SK-N-SH (cell line): ENCODE results near the gene SEMA3F. TPM values are rescaled to one million over a fixed set of nuclear protein-coding genes. Genes with fewer than 3 reads are reported as not detected.
A peak's percentile ranks its signal among the peaks of the same experiment; 100 is the strongest.

Experiments
- CTCF ChIA-PET: fragments of 300-600, 350-600 bp; formaldehyde crosslinking; extraction: SDS; loops from one replicate; lab custom pipeline; 2021; lab: Yijun Ruan, JAX
- POLR2A ChIA-PET: fragments of 350-600 bp; sonication (Branson Sonifier 250); formaldehyde crosslinking; extraction: SDS; loops from one replicate; lab custom pipeline; 2020; ENCODE audit warnings: antibody characterized with exemption, inconsistent platforms; lab: Yijun Ruan, JAX
- DNase-seq: peaks from one replicate; pipeline ENCODE4 v3.0.0; 2012
- H2AFZ ChIP-seq: fragments of 200-600 bp; sonication (generic); 2 replicates; pipeline ENCODE4 v1.8.1; 2016; ENCODE audit warnings: antibody characterized with exemption, mild to moderate bottlenecking, low read depth
- H3F3A ChIP-seq: fragments of 200-600 bp; sonication (generic); replicated peaks from 2 replicates; pipeline ENCODE3; 2016; ENCODE audit warnings: antibody characterized with exemption, mild to moderate bottlenecking; ENCODE audit not compliant: insufficient read depth
- H3K27ac ChIP-seq, 2 experiments: fragments of 200-500 bp in 1 of 2; fragments of 200-600 bp in 1 of 2; sonication (Bioruptor generic) in 1 of 2; sonication (generic), shearing (Covaris generic) in 1 of 2; 2 replicates each; pipeline versions ENCODE4 v1.5.1 to v1.6.1; 2014 to 2016; ENCODE audit warnings: low read depth in 2 of 2, inconsistent platforms in 1 of 2, low read length in 1 of 2, mild to moderate bottlenecking in 1 of 2, mixed read lengths in 1 of 2
- H3K27me3 ChIP-seq: fragments of 200-600 bp; sonication (generic), shearing (Covaris generic); 2 replicates; pipeline ENCODE4 v1.6.1; 2016; ENCODE audit warnings: mixed run types; ENCODE audit not compliant: insufficient read depth
- H3K36me3 ChIP-seq, 2 experiments: fragments of 200-500 bp in 1 of 2; fragments of 200-600 bp in 1 of 2; sonication (Bioruptor generic) in 1 of 2; sonication (generic) in 1 of 2; replicated peaks in 1 of 2; 2 replicates each; pipeline versions ENCODE3 to v1.5.1; 2014 to 2016; ENCODE audit warnings: low read length in 1 of 2, mild to moderate bottlenecking in 1 of 2; ENCODE audit not compliant: insufficient read depth in 2 of 2, control insufficient read depth in 1 of 2
- H3K4me1 ChIP-seq, 2 experiments: fragments of 200-500 bp in 1 of 2; fragments of 200-600 bp in 1 of 2; sonication (Bioruptor generic) in 1 of 2; sonication (generic), shearing (Covaris generic) in 1 of 2; 2 replicates each; pipeline versions ENCODE4 v1.5.1 to v1.6.1; 2014 to 2016; ENCODE audit warnings: low read depth in 1 of 2, low read length in 1 of 2, mixed run types in 1 of 2; ENCODE audit not compliant: insufficient read depth in 2 of 2, control insufficient read depth in 1 of 2
- H3K4me2 ChIP-seq: fragments of 200-600 bp; sonication (generic), shearing (Covaris generic); 2 replicates; pipeline ENCODE4 v1.6.1; 2017; ENCODE audit warnings: mixed run types
- H3K4me3 ChIP-seq, 2 experiments: fragments of 200-500 bp in 1 of 2; fragments of 200-600 bp in 1 of 2; sonication (Bioruptor generic) in 1 of 2; sonication (generic), shearing (Covaris generic) in 1 of 2; 2 replicates each; pipeline versions ENCODE4 v1.5.1 to v1.8.1; 2014 to 2016; ENCODE audit warnings: low read depth in 2 of 2, inconsistent platforms in 1 of 2, low read length in 1 of 2, mild to moderate bottlenecking in 1 of 2, mixed read lengths in 1 of 2, moderate library complexity in 1 of 2
- H3K79me2 ChIP-seq: fragments of 200-600 bp; sonication (generic); 2 replicates; pipeline ENCODE4 v1.8.1; 2017; ENCODE audit warnings: mild to moderate bottlenecking; ENCODE audit not compliant: insufficient read depth
- H3K9ac ChIP-seq: fragments of 200-600 bp; sonication (generic); 2 replicates; pipeline ENCODE4 v1.6.1; 2017; ENCODE audit warnings: mixed run types
- H3K9me2 ChIP-seq: fragments of 200-600 bp; sonication (generic); 2 replicates; pipeline ENCODE4 v1.6.1; 2017; ENCODE audit warnings: mixed run types
- H3K9me3 ChIP-seq: fragments of 200-600 bp; sonication (generic); 2 replicates; pipeline ENCODE4 v1.6.1; 2017; ENCODE audit warnings: mixed run types, mild to moderate bottlenecking, moderate library complexity
- H4K20me1 ChIP-seq: fragments of 200-600 bp; sonication (generic); 2 replicates; pipeline ENCODE4 v1.6.1; 2017; ENCODE audit warnings: mild to moderate bottlenecking, mixed run types; ENCODE audit not compliant: insufficient read depth
- CHD2 ChIP-seq: fragments of 150-350 bp; IDR thresholded peaks from 2 replicates; pipeline ENCODE4 v1.6.1; 2018; ENCODE audit warnings: low read length; ENCODE audit not compliant: partially characterized antibody
- CTCF ChIP-seq: fragments of 200-600 bp; sonication (generic); IDR thresholded peaks from 2 replicates; pipeline ENCODE4 v1.6.1; 2017; ENCODE audit warnings: antibody characterized with exemption, mild to moderate bottlenecking, moderate library complexity
- EP300 ChIP-seq, 2 experiments: IDR thresholded peaks; 2 replicates each; pipeline versions ENCODE4 v1.4.0 to v1.6.1; 2012; ENCODE audit warnings: borderline replicate concordance in 1 of 2, low read depth in 1 of 2, low read length in 1 of 2
- FOSL2 ChIP-seq: IDR thresholded peaks from 2 replicates; pipeline ENCODE4 v1.4.0; 2012; ENCODE audit warnings: low read depth, mild to moderate bottlenecking, moderate library complexity, borderline replicate concordance
- FOXJ3 ChIP-seq: sonication (generic); formaldehyde crosslinking; IDR thresholded peaks from 2 replicates; pipeline ENCODE4 v1.5.1; 2020; ENCODE audit warnings: mild to moderate bottlenecking, missing genetic modification reagents
- GATA2 ChIP-seq: sonication (generic); formaldehyde crosslinking; IDR thresholded peaks from 2 replicates; pipeline ENCODE4 v1.5.0; 2020; ENCODE audit warnings: mild to moderate bottlenecking, missing genetic modification reagents
- MEF2A ChIP-seq: IDR thresholded peaks from 2 replicates; pipeline ENCODE4 v1.4.0; 2012; ENCODE audit warnings: low read depth, borderline replicate concordance
- MXI1 ChIP-seq: IDR thresholded peaks from 2 replicates; pipeline ENCODE4 v1.6.1; 2012; ENCODE audit warnings: mild to moderate bottlenecking, low read depth, low read length, improper control_type of control experiment
- NFIC ChIP-seq: IDR thresholded peaks from 2 replicates; pipeline ENCODE4 v1.4.0; 2012; ENCODE audit warnings: borderline replicate concordance
- PBX3 ChIP-seq: IDR thresholded peaks from 2 replicates; pipeline ENCODE4; 2012
- POLR2AphosphoS5 ChIP-seq: IDR thresholded peaks from 2 replicates; pipeline ENCODE4 v1.6.1; 2012; ENCODE audit warnings: low read depth, low read length
- RCOR1 ChIP-seq: fragments of 150-350 bp; IDR thresholded peaks from 2 replicates; pipeline ENCODE4 v1.6.1; 2017; ENCODE audit warnings: antibody characterized with exemption, low read length
- RFX5 ChIP-seq: IDR thresholded peaks from 2 replicates; pipeline ENCODE4 v1.6.1; 2012; ENCODE audit warnings: mild to moderate bottlenecking, improper control_type of control experiment, low read length
- SIN3A ChIP-seq: IDR thresholded peaks from 2 replicates; pipeline ENCODE4 v1.6.1; 2012; ENCODE audit warnings: low read depth, mild to moderate bottlenecking, low read length, moderate library complexity, borderline replicate concordance
- SMC3 ChIP-seq: IDR thresholded peaks from 2 replicates; pipeline ENCODE4 v1.6.1; 2012; ENCODE audit warnings: low read depth, low read length, improper control_type of control experiment
- TAF1 ChIP-seq: IDR thresholded peaks from 2 replicates; pipeline ENCODE4 v1.6.1; 2012; ENCODE audit warnings: low read depth, mild to moderate bottlenecking, low read length, moderate library complexity, borderline replicate concordance
- TEAD4 ChIP-seq: IDR thresholded peaks from 2 replicates; pipeline ENCODE4 v1.4.0; 2012; ENCODE audit warnings: mild to moderate bottlenecking, borderline replicate concordance; ENCODE audit not compliant: insufficient read depth
- YY1 ChIP-seq: IDR thresholded peaks from 2 replicates; pipeline ENCODE4 v1.4.0; 2012; ENCODE audit warnings: low read depth, mild to moderate bottlenecking
- ZBTB33 ChIP-seq: IDR thresholded peaks from 2 replicates; pipeline ENCODE4 v1.4.0; 2012; ENCODE audit warnings: low read depth, borderline replicate concordance
- WGBS: methylation state at CpG from one replicate; pipeline ENCODE4 v1.1.6; 2017; ENCODE audit warnings: low lambda C conversion rate; 5-methylcytosine and 5-hydroxymethylcytosine counted together
- polyA plus RNA-seq, 3 experiments: library from polyadenylated mRNA; depleted of rRNA; stranded (reverse); fragments of >200 nt; gene quantifications; 2 replicates each; pipeline ENCODE4 v1.2.3, GENCODE V29; 2012

The SEMA3F gene
- polyA plus RNA-seq, 1 of the 3 experiments (the other 2 are of a cell fraction), result 30.4 TPM

- TF ChIP-seq EP300 (IDR thresholded peaks at IDR 0.05; ENCODE audit: borderline replicate concordance in 1 of 2, low read depth in 1 of 2, low read length in 1 of 2) (no peak), FOSL2 (no peak), TEAD4 (no peak), NFIC (no peak), YY1 (no peak), POLR2AphosphoS5 (no peak), MXI1 (no peak), RFX5 (no peak), FOXJ3 (CRISPR knock-in tag) (no peak), SMC3 (no peak), GATA2 (CRISPR knock-in tag) (no peak)
- H3K9ac ChIP-seq, result no peak overlapping the region
- no peaks in the 10 kb centered on the region for H4K20me1 ChIP-seq
- ChIA-PET POLR2A (no interaction called here), CTCF (interaction anchor here (1.0 to 7.2 kb wide), 7 partner anchors 14 to 103 kb away, joined by 3 to 60 read pairs (median 7); partner anchors contain the start of gene GNAT1)
- WGBS, result 93% methylated on average over 16 of the region's 21 CpGs
- H3K36me3 ChIP-seq, result peaks cover 0 to 5% of the 10 kb centered on the region in 2 experiments
- no peaks in the 10 kb centered on the region for H3F3A ChIP-seq
- no peaks in the 10 kb centered on the region for H3K9me3 ChIP-seq
- no peaks in the 10 kb centered on the region for H3K27me3 ChIP-seq
- H3K4me2 ChIP-seq, result 0 out of 2 replicates have a peak overlapping the region, but pooled peaks have one; percentile 23
- H3K4me1 ChIP-seq, result peaks cover 10% of the 10 kb centered on the region in 2 experiments; a peak in 3 of 4 replicates
- H3K79me2 ChIP-seq, result peaks cover 28% of the 10 kb centered on the region
- no peak overlapping the region for H3K4me3 ChIP-seq
- H3K9me2 ChIP-seq, result no peaks in the 10 kb centered on the region
- H2AFZ ChIP-seq, result no peak overlapping the region
- H3K27ac ChIP-seq, result peak overlapping the region in 1 of 2 experiments; percentile 54; a peak in 1 of 4 replicates
- no peak for DNase-seq
Observed at GRCh38 chr3:50171540-50172301, 16.6 kb downstream of the SEMA3F start.

DNA sequence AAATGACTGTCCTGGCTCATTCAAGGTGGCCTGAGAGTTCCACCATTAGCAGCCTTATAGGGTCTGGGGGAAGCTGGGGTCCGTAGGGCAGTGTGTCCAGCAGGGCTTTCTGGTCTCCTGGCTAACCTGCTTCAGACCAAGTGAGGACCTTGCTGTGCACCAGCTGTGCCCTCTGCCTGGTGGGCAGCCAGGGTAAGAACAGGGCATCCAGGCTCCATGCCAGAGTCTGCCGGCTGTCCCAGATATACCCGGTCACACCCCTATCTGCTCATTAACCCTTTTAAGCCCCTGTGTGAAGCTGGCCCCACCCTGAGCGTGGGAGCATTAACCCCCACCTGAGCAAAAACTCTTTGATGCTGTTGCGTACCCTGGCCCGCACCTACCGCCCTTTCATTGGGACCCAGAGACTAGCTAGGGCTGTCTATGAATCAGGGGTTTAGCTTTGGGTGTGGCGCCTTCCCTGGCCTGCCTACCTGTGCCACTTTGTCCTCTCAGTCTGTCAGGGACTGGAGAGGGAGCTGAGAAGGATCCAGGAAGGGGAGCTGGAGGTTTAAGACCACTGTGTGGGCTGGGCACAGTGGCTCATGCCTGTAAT lies 17.6 kb downstream of the SEMA3F start:
- ChIA-PET POLR2A (interaction anchor here (0.6 kb wide), 1 partner anchor 9 kb away, joined by 3 read pairs; no protein-coding TSS in a partner anchor), CTCF (interaction anchor here (1.0 to 7.2 kb wide), 7 partner anchors 15 to 102 kb away, joined by 3 to 60 read pairs (median 7); partner anchors contain the start of gene GNAT1)
- H4K20me1 ChIP-seq, result no peaks in the 10 kb centered on the region
- H3K4me1 ChIP-seq, result peaks cover 5 to 18% of the 10 kb centered on the region in 2 experiments; a peak in 3 of 4 replicates
- H2AFZ ChIP-seq, result no peak overlapping the region
- no peak for TF ChIP-seq SIN3A
- TF ChIP-seq CTCF, result no peak
- TF ChIP-seq CHD2, result no peak
- no peak for TF ChIP-seq FOXJ3 (CRISPR knock-in tag)
- no peak for TF ChIP-seq RCOR1
- TF ChIP-seq TAF1, result no peak
- no peak for TF ChIP-seq ZBTB33
- no peak for TF ChIP-seq PBX3
- TF ChIP-seq SMC3, result no peak
- TF ChIP-seq MEF2A, result no peak
- no peak overlapping the region for H3K4me2 ChIP-seq
- DNase-seq, result no peak
- H3F3A ChIP-seq, result no peaks in the 10 kb centered on the region
- H3K9me3 ChIP-seq, result no peaks in the 10 kb centered on the region
- H3K27ac ChIP-seq, result no peak overlapping the region
- H3K36me3 ChIP-seq, result peaks cover 0 to 5% of the 10 kb centered on the region in 2 experiments
- H3K4me3 ChIP-seq, result no peak overlapping the region
- no peaks in the 10 kb centered on the region for H3K9me2 ChIP-seq
- 82% methylated on average over 6 of the region's 8 CpGs for WGBS
- no peak overlapping the region for H3K9ac ChIP-seq
- H3K79me2 ChIP-seq, result peaks cover 23% of the 10 kb centered on the region
- H3K27me3 ChIP-seq, result no peaks in the 10 kb centered on the region
